D721Med (cell line): ENCODE data around the gene PAQR4.

Experiments
- DNase-seq: peaks from one replicate; pipeline ENCODE4 v3.0.0; 2011; ENCODE audit warnings: low spot score; ENCODE audit not compliant: insufficient read length
- FAIRE-seq: peaks from 2 replicates; lab custom pipeline; 2011; peaks lifted over from hg19 to GRCh38; lab: Jason Lieb, UNC
- TF ChIP-seq, protein P1 (sequence below): IDR thresholded peaks from 2 replicates; pipeline ENCODE4 v1.5.1; 2012; ENCODE audit warnings: mild to moderate bottlenecking, control low read depth; ENCODE audit not compliant: insufficient read depth; ENCODE audit errors: missing control alignments

PAQR4 gene

GRCh38 chr16:2988590-2989099 is 19.5 kb downstream of the PAQR4 start:
- FAIRE-seq (no peak), DNase-seq (no peak)
- TF ChIP-seq, protein P1, sequence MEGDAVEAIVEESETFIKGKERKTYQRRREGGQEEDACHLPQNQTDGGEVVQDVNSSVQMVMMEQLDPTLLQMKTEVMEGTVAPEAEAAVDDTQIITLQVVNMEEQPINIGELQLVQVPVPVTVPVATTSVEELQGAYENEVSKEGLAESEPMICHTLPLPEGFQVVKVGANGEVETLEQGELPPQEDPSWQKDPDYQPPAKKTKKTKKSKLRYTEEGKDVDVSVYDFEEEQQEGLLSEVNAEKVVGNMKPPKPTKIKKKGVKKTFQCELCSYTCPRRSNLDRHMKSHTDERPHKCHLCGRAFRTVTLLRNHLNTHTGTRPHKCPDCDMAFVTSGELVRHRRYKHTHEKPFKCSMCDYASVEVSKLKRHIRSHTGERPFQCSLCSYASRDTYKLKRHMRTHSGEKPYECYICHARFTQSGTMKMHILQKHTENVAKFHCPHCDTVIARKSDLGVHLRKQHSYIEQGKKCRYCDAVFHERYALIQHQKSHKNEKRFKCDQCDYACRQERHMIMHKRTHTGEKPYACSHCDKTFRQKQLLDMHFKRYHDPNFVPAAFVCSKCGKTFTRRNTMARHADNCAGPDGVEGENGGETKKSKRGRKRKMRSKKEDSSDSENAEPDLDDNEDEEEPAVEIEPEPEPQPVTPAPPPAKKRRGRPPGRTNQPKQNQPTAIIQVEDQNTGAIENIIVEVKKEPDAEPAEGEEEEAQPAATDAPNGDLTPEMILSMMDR, result no peak

DNA sequence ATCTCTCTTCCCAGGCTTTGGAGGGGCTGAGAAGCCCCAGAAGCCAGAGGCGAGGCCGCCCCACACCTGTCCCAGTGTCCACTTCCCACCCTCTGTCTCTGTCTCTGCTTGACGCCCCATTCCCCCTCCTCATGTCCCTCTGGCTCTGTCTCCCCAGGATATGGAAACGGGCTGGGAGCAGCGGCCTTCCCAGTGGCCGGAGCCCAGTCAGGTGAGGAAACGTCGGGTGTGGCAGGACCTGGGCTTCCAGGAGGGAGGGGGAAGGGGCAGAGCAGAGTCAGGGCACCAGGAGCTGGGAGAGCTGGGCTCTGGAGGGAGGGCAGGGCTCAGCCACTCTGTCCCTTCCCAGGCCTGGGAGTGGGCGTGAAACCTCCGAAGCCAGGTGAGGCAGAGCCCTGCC is 21.7 kb downstream of the PAQR4 start:
- FAIRE-seq (no peak), DNase-seq (no peak)
- TF ChIP-seq, protein P1, result no peak

GRCh38 chr16:2991566-2992261 is 22.6 kb downstream of the PAQR4 start:
- FAIRE-seq (no peak), DNase-seq (no peak)
- TF ChIP-seq, protein P1, result no peak

DNA sequence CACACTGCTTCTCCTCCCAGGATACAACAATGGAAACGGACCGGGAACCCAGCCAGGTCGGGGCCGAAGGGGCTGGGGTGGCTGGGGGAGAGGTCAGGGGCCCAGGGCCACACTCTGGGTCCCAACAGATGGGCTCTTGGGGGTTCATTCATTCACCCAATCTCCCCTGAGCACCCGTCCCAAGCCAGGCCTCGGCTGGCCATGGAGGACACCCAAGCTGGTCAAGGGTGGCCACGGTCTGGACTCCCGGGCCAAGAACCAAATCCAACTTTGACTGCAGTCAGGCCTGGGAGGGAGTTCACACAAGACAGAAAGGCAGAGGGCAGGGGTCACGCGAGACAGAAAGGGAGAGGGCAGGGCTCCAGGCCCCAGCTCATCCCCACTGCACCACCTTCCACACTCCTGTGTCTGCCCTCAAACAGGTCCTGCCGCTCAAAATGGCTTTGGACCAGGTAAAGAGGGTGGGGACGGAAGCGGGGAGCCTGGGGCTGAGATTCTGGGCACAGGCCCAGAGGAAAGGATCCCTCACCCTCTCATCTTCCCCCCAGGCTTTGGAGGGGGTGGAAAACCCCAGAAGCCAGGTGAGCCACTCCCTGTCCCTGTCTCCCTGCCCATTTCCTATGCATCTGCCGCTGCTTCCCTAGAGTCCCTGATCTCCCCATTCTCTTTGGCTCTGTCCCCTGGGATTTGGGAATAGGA is 23.4 kb downstream of the PAQR4 start:
- TF ChIP-seq, protein P1, result no peak
- DNase-seq (no peak), FAIRE-seq (no peak)

GRCh38 chr16:2996298-2996697 is 27.1 kb downstream of the PAQR4 start:
- TF ChIP-seq, protein P1, result no peak
- no peak for DNase-seq
- FAIRE-seq, result no peak

GRCh38 chr16:2999929-3000328 is 30.8 kb downstream of the PAQR4 start:
- DNase-seq (no peak), FAIRE-seq (no peak)
- TF ChIP-seq, protein P1, result no peak

DNA sequence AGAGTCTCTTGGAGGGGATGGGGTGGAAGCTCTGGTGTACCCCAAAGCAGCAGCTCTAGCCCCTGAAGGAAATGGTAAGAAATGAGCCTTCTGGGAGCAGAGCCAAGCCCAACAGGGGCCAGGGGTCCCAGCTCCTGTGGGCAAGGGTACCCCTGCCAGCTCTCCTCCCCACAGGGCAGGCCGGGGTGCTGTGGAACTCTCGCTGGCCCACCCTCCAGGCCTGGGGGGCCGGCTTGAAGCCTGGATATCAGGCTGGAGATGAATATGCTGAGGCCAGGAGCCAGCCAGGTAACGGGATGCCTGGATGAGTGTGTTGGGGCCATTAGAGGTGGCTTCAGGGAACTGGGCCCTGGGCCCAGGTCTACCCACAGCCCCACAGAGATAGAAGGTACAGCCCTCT is 31.4 kb downstream of the PAQR4 start:
- DNase-seq, result no peak
- TF ChIP-seq, protein P1, result no peak
- FAIRE-seq, result no peak
